Measurements from ENCODE around the gene RACK1.

Gene RACK1

GRCh38 chr5:181207214-181207959 lies 36.3 kb downstream of the RACK1 start:
- Histone ChIP-seq H3K4me3 (replicated peaks; ENCODE audit: low read depth, low read length) (peak overlapping the region; percentile 64), H3K36me3 (ENCODE audit: control insufficient read depth, insufficient read depth, low read length) (no peaks in the 10 kb centered on the region), H3K27me3 (replicated peaks; ENCODE audit: control insufficient read depth, insufficient read depth, low read length) (no peaks in the 10 kb centered on the region; the same call in 1 of the 2 replicates)
- TF ChIP-seq CTCF (IDR thresholded peaks at IDR 0.05; ENCODE audit: insufficient read depth, low read length, poor library complexity, severe bottlenecking) = no peak
- peak; percentile 86 for DNase-seq (ENCODE audit: extremely low read depth, insufficient read length)

- H3K36me3 ChIP-seq (ENCODE audit: control insufficient read depth, insufficient read depth, low read length) = no peaks in the 10 kb centered on the region
- H3K27me3 ChIP-seq (replicated peaks; ENCODE audit: control insufficient read depth, insufficient read depth, low read length) = no peaks in the 10 kb centered on the region; the same call in none of the 2 replicates
- no peak for DNase-seq (ENCODE audit: extremely low read depth, insufficient read length)
- H3K4me3 ChIP-seq (replicated peaks; ENCODE audit: low read depth, low read length) = peak overlapping the region; percentile 39
- TF ChIP-seq CTCF (IDR thresholded peaks at IDR 0.05; ENCODE audit: insufficient read depth, low read length, poor library complexity, severe bottlenecking) = no peak
These were observed 37.7 kb downstream of the RACK1 start for GRCh38 chr5:181205761-181206649.

- DNase-seq (ENCODE audit: extremely low read depth, insufficient read length) = peak; percentile 61
- no peaks in the 10 kb centered on the region; the same call in none of the 2 replicates for H3K27me3 ChIP-seq (replicated peaks; ENCODE audit: control insufficient read depth, insufficient read depth, low read length)
- H3K36me3 ChIP-seq (ENCODE audit: control insufficient read depth, insufficient read depth, low read length) = no peaks in the 10 kb centered on the region
- no peak for TF ChIP-seq CTCF (IDR thresholded peaks at IDR 0.05; ENCODE audit: insufficient read depth, low read length, poor library complexity, severe bottlenecking)
- H3K4me3 ChIP-seq (replicated peaks; ENCODE audit: low read depth, low read length) = peak within 1 kb of the TSS; percentile 61
These were observed 38.6 kb downstream of the RACK1 start, which contains the start of gene TRIM7 for GRCh38 chr5:181204826-181205760. Gene TRIM7, minus strand, starts transcription at chr5:181205196. Its CDS starts 86 bp downstream, at chr5:181205110.

- Histone ChIP-seq H3K36me3 (ENCODE audit: control insufficient read depth, insufficient read depth, low read length) (no peaks in the 10 kb centered on the region), H3K4me3 (replicated peaks; ENCODE audit: low read depth, low read length) (peak overlapping the region; percentile 61), H3K27me3 (replicated peaks; ENCODE audit: control insufficient read depth, insufficient read depth, low read length) (no peaks in the 10 kb centered on the region; the same call in none of the 2 replicates)
- no peak for TF ChIP-seq CTCF (IDR thresholded peaks at IDR 0.05; ENCODE audit: insufficient read depth, low read length, poor library complexity, severe bottlenecking)
- DNase-seq (ENCODE audit: extremely low read depth, insufficient read length) = no peak
These were observed 39.4 kb downstream of the RACK1 start for GRCh38 chr5:181204113-181204825.

- H3K27me3 ChIP-seq (replicated peaks; ENCODE audit: control insufficient read depth, insufficient read depth, low read length) = no peaks in the 10 kb centered on the region; the same call in none of the 2 replicates
- peak overlapping the region; percentile 61 for H3K4me3 ChIP-seq (replicated peaks; ENCODE audit: low read depth, low read length)
- DNase-seq (ENCODE audit: extremely low read depth, insufficient read length) = no peak
- no peak for TF ChIP-seq CTCF (IDR thresholded peaks at IDR 0.05; ENCODE audit: insufficient read depth, low read length, poor library complexity, severe bottlenecking)
- H3K36me3 ChIP-seq (ENCODE audit: control insufficient read depth, insufficient read depth, low read length) = no peaks in the 10 kb centered on the region
These were observed 40.0 kb downstream of the RACK1 start for GRCh38 chr5:181203777-181204112.
